Measurements from ENCODE around the gene HELZ. TPM values are rescaled to one million over a fixed set of nuclear protein-coding genes. Genes with fewer than 3 reads are reported as not detected.

Gene HELZ
- total RNA-seq, 1 experiment from 2014 or later, result 49.8 TPM

- Mint-ChIP-seq H3K4me1 (no peaks in the 10 kb centered on the region), H3K4me3 (no peak overlapping the region), H3K27me3 (ENCODE audit: low read depth) (no peaks in the 10 kb centered on the region), H3K27ac (peak overlapping the region in 1 of 3 experiments; percentile 54; a peak in 2 of 7 replicates), H3K9me3 (no peaks in the 10 kb centered on the region), H3K36me3 (ENCODE audit: insufficient read depth in 1 of 3, low read depth in 3 of 3) (peaks cover 6 to 22% (median 16%) of the 10 kb centered on the region in 3 experiments)
- no peak overlapping the region for H2AK5ac ChIP-seq (ENCODE audit: insufficient read length, low read length)
- H4K5ac ChIP-seq (ENCODE audit: insufficient read length, low read depth, low read length), result no peak overlapping the region
- H2BK15ac ChIP-seq (ENCODE audit: low read depth, low read length), result no peak overlapping the region
- no peaks in the 10 kb centered on the region for H3K27me3 ChIP-seq (ENCODE audit: insufficient read depth, low read length)
- H4K91ac ChIP-seq (ENCODE audit: insufficient read length, low read depth, low read length), result no peak overlapping the region
- H4K20me1 ChIP-seq (ENCODE audit: control insufficient read depth, insufficient read depth, insufficient read length), result no peaks in the 10 kb centered on the region
- no peak overlapping the region for H3K9ac ChIP-seq (ENCODE audit: extremely low read depth, insufficient read length, low read length)
- H3K79me1 ChIP-seq (ENCODE audit: insufficient read depth, low read depth, low read length, poor library complexity, severe bottlenecking), result no peaks in the 10 kb centered on the region
- H3K23me2 ChIP-seq (ENCODE audit: insufficient read length, low read depth, low read length, poor library complexity, severe bottlenecking), result no peaks in the 10 kb centered on the region
- no peak overlapping the region for H3T11ph ChIP-seq (ENCODE audit: low read length)
- H3K14ac ChIP-seq (ENCODE audit: insufficient read depth, low read length), result no peak overlapping the region
- H3K4me1 ChIP-seq (ENCODE audit: insufficient read depth, low read length), result no peaks in the 10 kb centered on the region
- no peak overlapping the region for H2AFZ ChIP-seq (ENCODE audit: low read length)
- no peak overlapping the region for H3K4me2 ChIP-seq (ENCODE audit: insufficient read depth, insufficient read length, low read length)
- no peak overlapping the region for H3K18ac ChIP-seq (ENCODE audit: insufficient read length, low read depth, low read length)
- no peak overlapping the region for H2BK20ac ChIP-seq (ENCODE audit: low read depth, low read length, poor library complexity, severe bottlenecking)
- H3K27ac ChIP-seq (ENCODE audit: insufficient read length, low read depth, low read length), result no peak overlapping the region
- TF ChIP-seq, protein P1, sequence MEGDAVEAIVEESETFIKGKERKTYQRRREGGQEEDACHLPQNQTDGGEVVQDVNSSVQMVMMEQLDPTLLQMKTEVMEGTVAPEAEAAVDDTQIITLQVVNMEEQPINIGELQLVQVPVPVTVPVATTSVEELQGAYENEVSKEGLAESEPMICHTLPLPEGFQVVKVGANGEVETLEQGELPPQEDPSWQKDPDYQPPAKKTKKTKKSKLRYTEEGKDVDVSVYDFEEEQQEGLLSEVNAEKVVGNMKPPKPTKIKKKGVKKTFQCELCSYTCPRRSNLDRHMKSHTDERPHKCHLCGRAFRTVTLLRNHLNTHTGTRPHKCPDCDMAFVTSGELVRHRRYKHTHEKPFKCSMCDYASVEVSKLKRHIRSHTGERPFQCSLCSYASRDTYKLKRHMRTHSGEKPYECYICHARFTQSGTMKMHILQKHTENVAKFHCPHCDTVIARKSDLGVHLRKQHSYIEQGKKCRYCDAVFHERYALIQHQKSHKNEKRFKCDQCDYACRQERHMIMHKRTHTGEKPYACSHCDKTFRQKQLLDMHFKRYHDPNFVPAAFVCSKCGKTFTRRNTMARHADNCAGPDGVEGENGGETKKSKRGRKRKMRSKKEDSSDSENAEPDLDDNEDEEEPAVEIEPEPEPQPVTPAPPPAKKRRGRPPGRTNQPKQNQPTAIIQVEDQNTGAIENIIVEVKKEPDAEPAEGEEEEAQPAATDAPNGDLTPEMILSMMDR (conservative IDR thresholded peaks at IDR 0.05), result no peak
- H3K4ac ChIP-seq (ENCODE audit: low read depth, low read length), result no peak overlapping the region
- no peak for DNase-seq
- no peak overlapping the region for H2BK120ac ChIP-seq (ENCODE audit: low read depth, low read length, poor library complexity, severe bottlenecking)
- no CpG with 5 or more reads among the region's 1 CpG for WGBS (ENCODE audit: extremely low coverage, insufficient read length, low lambda C conversion rate)
- no peak overlapping the region for H3K56ac ChIP-seq (ENCODE audit: insufficient read length, low read depth, low read length)
- H2BK5ac ChIP-seq (ENCODE audit: insufficient read length, low read length), result no peak overlapping the region
- no peak overlapping the region for H3K23ac ChIP-seq (ENCODE audit: insufficient read length, low read depth, low read length)
- no peaks in the 10 kb centered on the region for H3K79me2 ChIP-seq (ENCODE audit: insufficient read depth, low read length)
- no peak overlapping the region for H4K8ac ChIP-seq (replicated peaks; ENCODE audit: insufficient read length, low read depth, low read length)
- no peaks in the 10 kb centered on the region for H3K9me3 ChIP-seq (ENCODE audit: control insufficient read depth, low read depth, low read length)
- H2BK12ac ChIP-seq (ENCODE audit: insufficient read length, low read depth, low read length), result no peak overlapping the region
Measured at GRCh38 chr17:67125417-67125816, 119.6 kb downstream of the HELZ start.

All from H9 (cell line).